Mesenchymal stem cell (in vitro differentiated cells and primary cell): ENCODE data around the gene CBX3.

Source experiments
- DNase-seq: peaks from one replicate; pipeline ENCODE4 v3.0.0-alpha.2; 2013
- H2AFZ ChIP-seq: one replicate; pipeline ENCODE4 v1.6.1; 2013; ENCODE audit warnings: low read depth, mild to moderate bottlenecking, control low read depth, inconsistent platforms, low read length, moderate library complexity
- H2AK5ac ChIP-seq: 2 replicates; pipeline ENCODE4 v1.6.1; 2013; ENCODE audit warnings: low read length, moderate library complexity, mild to moderate bottlenecking, inconsistent platforms; ENCODE audit not compliant: severe bottlenecking
- H2BK120ac ChIP-seq: one replicate; pipeline ENCODE4 v1.6.1; 2013; ENCODE audit warnings: low read depth, mild to moderate bottlenecking, inconsistent platforms, low read length, moderate library complexity
- H2BK12ac ChIP-seq, 2 experiments: one replicate each; pipeline ENCODE4 v1.6.1; 2013; ENCODE audit warnings: inconsistent platforms in 2 of 2, low read length in 2 of 2, mild to moderate bottlenecking in 2 of 2, moderate library complexity in 2 of 2, control low read depth in 1 of 2
- H2BK15ac ChIP-seq: one replicate; pipeline ENCODE4 v1.6.1; 2013; ENCODE audit warnings: mild to moderate bottlenecking, low read depth, inconsistent platforms; ENCODE audit not compliant: poor library complexity, severe bottlenecking
- H2BK5ac ChIP-seq: 2 replicates; pipeline ENCODE4 v1.6.1; 2013; ENCODE audit warnings: low read depth, mild to moderate bottlenecking, low read length, control low read depth, inconsistent platforms; ENCODE audit not compliant: poor library complexity, severe bottlenecking
- H3K14ac ChIP-seq, 2 experiments: one replicate each; pipeline ENCODE4 v1.6.1; 2013; ENCODE audit warnings: inconsistent platforms in 2 of 2, low read length in 2 of 2, control low read depth in 1 of 2, mild to moderate bottlenecking in 1 of 2, moderate library complexity in 1 of 2
- H3K18ac ChIP-seq, 2 experiments: one replicate each; pipeline ENCODE4 v1.6.1; 2013; ENCODE audit warnings: inconsistent platforms in 2 of 2, low read length in 2 of 2, control low read depth in 1 of 2, low read depth in 1 of 2, mild to moderate bottlenecking in 1 of 2
- H3K23ac ChIP-seq, 2 experiments: one replicate each; pipeline ENCODE4 v1.6.1; 2013; ENCODE audit warnings: inconsistent platforms in 2 of 2, low read length in 2 of 2, mild to moderate bottlenecking in 2 of 2, moderate library complexity in 2 of 2, control low read depth in 1 of 2
- H3K27ac ChIP-seq: 2 replicates; pipeline ENCODE4 v1.5.1; 2013; ENCODE audit warnings: mild to moderate bottlenecking, moderate library complexity, low read length, control low read depth, inconsistent platforms; ENCODE audit not compliant: poor library complexity, severe bottlenecking
- H3K27me3 ChIP-seq, 2 experiments: 2 replicates each; pipeline versions ENCODE4 v1.6.1 to v1.7.0; 2013; ENCODE audit warnings: low read length in 2 of 2, mild to moderate bottlenecking in 2 of 2, moderate library complexity in 2 of 2, control low read depth in 1 of 2, inconsistent platforms in 1 of 2; ENCODE audit not compliant: control insufficient read depth in 1 of 2, insufficient read depth in 1 of 2
- H3K36me3 ChIP-seq, 2 experiments: 2 replicates each; pipeline versions ENCODE4 v1.6.1 to v1.7.0; 2013; ENCODE audit warnings: low read length in 2 of 2, control low read depth in 1 of 2, inconsistent platforms in 1 of 2, low read depth in 1 of 2, mild to moderate bottlenecking in 1 of 2; ENCODE audit not compliant: insufficient read depth in 2 of 2, control insufficient read depth in 1 of 2
- H3K4ac ChIP-seq, 2 experiments: one replicate each; pipeline ENCODE4 v1.6.1; 2013; ENCODE audit warnings: inconsistent platforms in 2 of 2, low read length in 2 of 2, mild to moderate bottlenecking in 2 of 2, moderate library complexity in 2 of 2, control low read depth in 1 of 2, low read depth in 1 of 2
- H3K4me1 ChIP-seq: 2 replicates; pipeline ENCODE4 v1.6.1; 2013; ENCODE audit warnings: low read depth, low read length, control low read depth; ENCODE audit not compliant: control insufficient read depth, insufficient read depth
- H3K4me2 ChIP-seq: 2 replicates; pipeline ENCODE4 v1.6.1; 2013; ENCODE audit warnings: low read length, mild to moderate bottlenecking, inconsistent platforms; ENCODE audit not compliant: poor library complexity, severe bottlenecking
- H3K4me3 ChIP-seq, 2 experiments: 2 replicates each; pipeline versions ENCODE4 v1.5.1 to v1.7.0; 2013; ENCODE audit warnings: low read length in 2 of 2, mild to moderate bottlenecking in 2 of 2, control low read depth in 1 of 2, low read depth in 1 of 2; ENCODE audit not compliant: insufficient read depth in 1 of 2
- H3K79me1 ChIP-seq: replicated peaks from 2 replicates; pipeline ENCODE4 v1.6.1; 2013; ENCODE audit warnings: mild to moderate bottlenecking, control low read depth, low read length, inconsistent platforms; ENCODE audit not compliant: poor library complexity, severe bottlenecking
- H3K9ac ChIP-seq: 2 replicates; pipeline ENCODE4 v1.7.0; 2013; ENCODE audit warnings: mild to moderate bottlenecking, low read length, moderate library complexity
- H3K9me3 ChIP-seq: 2 replicates; pipeline ENCODE4 v1.7.0; 2013; ENCODE audit warnings: mild to moderate bottlenecking, low read length; ENCODE audit not compliant: control insufficient read depth
- H4K8ac ChIP-seq: one replicate; pipeline ENCODE4 v1.6.1; 2013; ENCODE audit warnings: inconsistent platforms, mild to moderate bottlenecking, low read length, moderate library complexity
- H4K91ac ChIP-seq: one replicate; pipeline ENCODE4 v1.6.1; 2013; ENCODE audit warnings: mild to moderate bottlenecking, low read length, inconsistent platforms
- WGBS: methylation state at CpG from one replicate; pipeline ENCODE4 v1.1.7; 2013; ENCODE audit warnings: mixed read lengths; 5-methylcytosine and 5-hydroxymethylcytosine counted together

Gene CBX3

DNA sequence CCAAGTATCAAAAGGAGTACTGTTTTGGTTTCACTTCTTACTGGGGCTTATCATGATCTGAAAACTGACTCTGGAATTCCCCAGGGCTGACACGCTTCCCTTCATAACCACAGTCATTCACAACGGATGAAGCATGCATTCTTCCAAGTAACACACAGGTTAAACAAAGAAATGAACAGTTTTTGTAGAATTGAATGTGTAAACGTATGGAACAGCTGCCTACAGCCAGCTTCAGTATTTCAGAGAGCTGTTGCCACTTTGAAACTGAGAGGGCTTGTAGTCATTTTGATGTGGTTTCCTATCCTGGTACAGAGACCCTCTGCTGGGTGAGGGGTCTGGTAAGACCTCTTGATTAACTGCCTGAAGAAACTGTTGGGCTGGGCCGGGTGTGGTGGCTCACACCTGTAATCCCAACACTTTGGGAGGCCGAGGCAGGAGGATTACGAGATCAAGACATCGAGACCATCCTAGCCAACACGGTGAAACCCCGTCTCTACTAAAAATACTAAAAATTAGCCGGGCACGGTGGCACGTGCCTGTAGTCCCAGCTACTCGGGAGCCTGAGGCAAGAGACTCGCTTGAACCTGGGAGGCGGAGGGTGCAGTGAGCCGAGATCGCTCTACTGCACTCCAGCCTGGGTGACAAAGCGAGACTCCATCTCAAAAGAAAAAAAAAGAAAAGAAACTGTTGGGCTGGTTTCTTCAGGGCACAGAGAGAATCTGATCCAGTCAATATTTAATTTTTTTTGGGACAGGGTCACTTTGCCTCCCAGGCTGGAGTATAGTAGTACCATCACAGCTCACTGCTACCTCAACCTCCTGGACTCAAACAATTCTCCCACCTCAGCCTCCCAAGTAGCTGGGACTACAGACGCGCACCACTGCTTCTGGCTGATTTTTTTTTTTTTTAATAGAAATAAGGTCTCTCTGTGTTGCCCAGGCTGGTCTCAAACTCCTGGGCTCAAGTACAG, 44.8 kb upstream of the CBX3 start:
- Histone ChIP-seq H4K91ac (peak overlapping the region; percentile 91), H2BK15ac (no peak overlapping the region), H3K4me3 (peak overlapping the region in 1 of 2 experiments; percentile 61), H3K4me2 (peak overlapping the region; percentile 39), H3K27me3 (peaks cover 0 to 31% of the 10 kb centered on the region in 2 experiments), H2BK5ac (peak overlapping the region; percentile 84), H2BK120ac (no peak overlapping the region), H3K23ac (no peak overlapping the region), H3K4ac (no peak overlapping the region), H2BK12ac (peak overlapping the region; percentile 9 to 86), H3K27ac (peak overlapping the region; percentile 99), H3K36me3 (no peaks in the 10 kb centered on the region), H3K9ac (peak overlapping the region; percentile 33), H3K18ac (peak overlapping the region; percentile 66 to 79), H2AFZ (no peak overlapping the region), H2AK5ac (peak overlapping the region; percentile 89), H3K79me1 (peaks cover 4% of the 10 kb centered on the region), H3K4me1 (peaks cover 47% of the 10 kb centered on the region), H3K9me3 (no peaks in the 10 kb centered on the region), H4K8ac (peak overlapping the region; percentile 80), H3K14ac (no peak overlapping the region)
- 67% methylated on average over 14 of the region's 20 CpGs for WGBS
- DNase-seq = peak; percentile 96

GRCh38 chr7:26157520-26158105, 43.9 kb upstream of the CBX3 start:
- Histone ChIP-seq H3K9me3 (no peaks in the 10 kb centered on the region), H2BK5ac (peak overlapping the region; percentile 61), H2BK12ac (peak overlapping the region; percentile 50 to 63), H3K23ac (no peak overlapping the region), H4K91ac (no peak overlapping the region), H3K18ac (no peak overlapping the region), H3K4me1 (peaks cover 42% of the 10 kb centered on the region), H2AK5ac (peak overlapping the region; percentile 98), H2BK15ac (no peak overlapping the region), H3K14ac (no peak overlapping the region), H3K4me3 (no peak overlapping the region), H3K27me3 (peaks cover 0 to 26% of the 10 kb centered on the region in 2 experiments), H3K4me2 (no peak overlapping the region), H2AFZ (no peak overlapping the region), H3K27ac (peak overlapping the region; percentile 99), H2BK120ac (no peak overlapping the region), H3K9ac (no peak overlapping the region), H3K79me1 (peaks cover 5% of the 10 kb centered on the region), H3K36me3 (no peaks in the 10 kb centered on the region), H3K4ac (no peak overlapping the region), H4K8ac (no peak overlapping the region)
- DNase-seq = no peak
- 91% methylated on average over 4 of the region's 4 CpGs for WGBS

- H3K9me3 ChIP-seq = no peaks in the 10 kb centered on the region
- H3K9ac ChIP-seq = no peak overlapping the region
- peak overlapping the region; percentile 99 for H3K27ac ChIP-seq
- H2BK120ac ChIP-seq = no peak overlapping the region
- no peak overlapping the region for H3K14ac ChIP-seq
- no peak overlapping the region for H3K4ac ChIP-seq
- peaks cover 9% of the 10 kb centered on the region for H3K79me1 ChIP-seq
- no peak overlapping the region for H4K8ac ChIP-seq
- 69% methylated on average over 2 of the region's 2 CpGs for WGBS
- H2AK5ac ChIP-seq = peak overlapping the region; percentile 100
- no peak overlapping the region for H3K23ac ChIP-seq
- DNase-seq = no peak
- peak overlapping the region; percentile 35 for H2BK5ac ChIP-seq
- peaks cover 38% of the 10 kb centered on the region for H3K4me1 ChIP-seq
- no peak overlapping the region for H2BK15ac ChIP-seq
- peak overlapping the region; percentile 12 to 52 for H3K18ac ChIP-seq
- H2AFZ ChIP-seq = no peak overlapping the region
- no peak overlapping the region for H4K91ac ChIP-seq
- no peaks in the 10 kb centered on the region for H3K36me3 ChIP-seq
- peaks cover 0 to 12% of the 10 kb centered on the region in 2 experiments for H3K27me3 ChIP-seq
- no peak overlapping the region for H3K4me2 ChIP-seq
- H3K4me3 ChIP-seq = no peak overlapping the region
- no peak overlapping the region for H2BK12ac ChIP-seq
Observed at GRCh38 chr7:26159243-26159642, 42.3 kb upstream of the CBX3 start.

GRCh38 chr7:26160896-26161295, 40.6 kb upstream of the CBX3 start:
- peaks cover 9% of the 10 kb centered on the region for H3K79me1 ChIP-seq
- H3K9ac ChIP-seq = no peak overlapping the region
- no peak overlapping the region for H3K27ac ChIP-seq
- H2BK5ac ChIP-seq = no peak overlapping the region
- H3K4ac ChIP-seq = no peak overlapping the region
- no peak overlapping the region for H2AFZ ChIP-seq
- H2BK15ac ChIP-seq = no peak overlapping the region
- H2AK5ac ChIP-seq = peak overlapping the region; percentile 93
- H3K14ac ChIP-seq = no peak overlapping the region
- peaks cover 0 to 7% of the 10 kb centered on the region in 2 experiments for H3K27me3 ChIP-seq
- no peaks in the 10 kb centered on the region for H3K9me3 ChIP-seq
- peaks cover 23% of the 10 kb centered on the region for H3K4me1 ChIP-seq
- no peak overlapping the region for H3K4me3 ChIP-seq
- no peak overlapping the region for H3K23ac ChIP-seq
- H4K91ac ChIP-seq = no peak overlapping the region
- H2BK12ac ChIP-seq = no peak overlapping the region
- no peak overlapping the region for H3K4me2 ChIP-seq
- H4K8ac ChIP-seq = no peak overlapping the region
- no peak overlapping the region for H2BK120ac ChIP-seq
- H3K36me3 ChIP-seq = no peaks in the 10 kb centered on the region
- no peak overlapping the region for H3K18ac ChIP-seq
- 95% methylated on average over 2 of the region's 2 CpGs for WGBS
- no peak for DNase-seq
